Brain microvascular endothelial cell (primary cell): ENCODE results near the gene TAMALIN.

Experiments
- DNase-seq: peaks from one replicate; pipeline ENCODE4 v3.0.0-alpha.2; 2020
- H3K27ac ChIP-seq: fragments of 250-450 bp; sonication (Bioruptor Pico); 2 replicates; pipeline ENCODE4 v1.5.1; 2020; ENCODE audit warnings: mild to moderate bottlenecking, moderate library complexity
- H3K27me3 ChIP-seq: fragments of 250-450 bp; sonication (Bioruptor Pico); replicated peaks from 2 replicates; pipeline ENCODE4 v1.5.1; 2020; ENCODE audit warnings: mild to moderate bottlenecking
- H3K36me3 ChIP-seq: fragments of 250-450 bp; sonication (Bioruptor Pico); replicated peaks from 2 replicates; pipeline ENCODE4 v1.5.1; 2020; ENCODE audit warnings: mild to moderate bottlenecking
- H3K4me3 ChIP-seq: 2 replicates; pipeline ENCODE4 v1.5.1; 2011; ENCODE audit warnings: low read depth, mild to moderate bottlenecking, control low read depth, low read length, moderate library complexity
- in situ Hi-C: cut with HindIII; loops from 2 replicates; pipeline ENCODE4 v1.10.0; 2017; ENCODE audit warnings: low sequenced_read_pairs, low pct_ligation_motif_present
- TF ChIP-seq, protein P1 (sequence below): IDR thresholded peaks from 2 replicates; pipeline ENCODE4 v1.5.1; 2011; ENCODE audit warnings: low read depth, mild to moderate bottlenecking, moderate library complexity, low read length, control low read depth, inconsistent platforms; ENCODE audit errors: missing control alignments

TAMALIN gene

DNA sequence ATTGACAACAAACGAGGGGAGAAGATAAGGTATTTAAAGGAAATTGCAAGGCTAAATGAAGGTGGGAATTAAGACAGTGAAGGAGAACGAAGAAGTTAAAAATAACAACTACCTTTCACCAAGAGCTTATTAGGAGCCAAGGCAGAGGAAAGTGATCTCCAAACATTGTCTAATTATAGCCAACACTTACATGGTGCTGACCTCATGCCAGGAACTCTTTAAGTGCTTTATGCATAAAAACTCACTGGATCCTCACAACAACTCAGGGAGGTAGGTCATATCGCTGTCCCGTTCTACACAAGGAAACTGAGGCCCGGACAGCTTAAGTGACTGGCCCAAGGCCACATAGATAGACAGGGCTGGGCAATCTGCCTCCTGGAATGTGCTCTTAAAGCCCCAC, 19.5 kb downstream of the TAMALIN start:
- TF ChIP-seq, protein P1, sequence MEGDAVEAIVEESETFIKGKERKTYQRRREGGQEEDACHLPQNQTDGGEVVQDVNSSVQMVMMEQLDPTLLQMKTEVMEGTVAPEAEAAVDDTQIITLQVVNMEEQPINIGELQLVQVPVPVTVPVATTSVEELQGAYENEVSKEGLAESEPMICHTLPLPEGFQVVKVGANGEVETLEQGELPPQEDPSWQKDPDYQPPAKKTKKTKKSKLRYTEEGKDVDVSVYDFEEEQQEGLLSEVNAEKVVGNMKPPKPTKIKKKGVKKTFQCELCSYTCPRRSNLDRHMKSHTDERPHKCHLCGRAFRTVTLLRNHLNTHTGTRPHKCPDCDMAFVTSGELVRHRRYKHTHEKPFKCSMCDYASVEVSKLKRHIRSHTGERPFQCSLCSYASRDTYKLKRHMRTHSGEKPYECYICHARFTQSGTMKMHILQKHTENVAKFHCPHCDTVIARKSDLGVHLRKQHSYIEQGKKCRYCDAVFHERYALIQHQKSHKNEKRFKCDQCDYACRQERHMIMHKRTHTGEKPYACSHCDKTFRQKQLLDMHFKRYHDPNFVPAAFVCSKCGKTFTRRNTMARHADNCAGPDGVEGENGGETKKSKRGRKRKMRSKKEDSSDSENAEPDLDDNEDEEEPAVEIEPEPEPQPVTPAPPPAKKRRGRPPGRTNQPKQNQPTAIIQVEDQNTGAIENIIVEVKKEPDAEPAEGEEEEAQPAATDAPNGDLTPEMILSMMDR, result no peak
- H3K4me3 ChIP-seq, result no peak overlapping the region
- in situ Hi-C loops, result no loop called here
- no peak for DNase-seq
- H3K27ac ChIP-seq, result no peak overlapping the region
- no peaks in the 10 kb centered on the region for H3K36me3 ChIP-seq
- no peaks in the 10 kb centered on the region for H3K27me3 ChIP-seq

DNA sequence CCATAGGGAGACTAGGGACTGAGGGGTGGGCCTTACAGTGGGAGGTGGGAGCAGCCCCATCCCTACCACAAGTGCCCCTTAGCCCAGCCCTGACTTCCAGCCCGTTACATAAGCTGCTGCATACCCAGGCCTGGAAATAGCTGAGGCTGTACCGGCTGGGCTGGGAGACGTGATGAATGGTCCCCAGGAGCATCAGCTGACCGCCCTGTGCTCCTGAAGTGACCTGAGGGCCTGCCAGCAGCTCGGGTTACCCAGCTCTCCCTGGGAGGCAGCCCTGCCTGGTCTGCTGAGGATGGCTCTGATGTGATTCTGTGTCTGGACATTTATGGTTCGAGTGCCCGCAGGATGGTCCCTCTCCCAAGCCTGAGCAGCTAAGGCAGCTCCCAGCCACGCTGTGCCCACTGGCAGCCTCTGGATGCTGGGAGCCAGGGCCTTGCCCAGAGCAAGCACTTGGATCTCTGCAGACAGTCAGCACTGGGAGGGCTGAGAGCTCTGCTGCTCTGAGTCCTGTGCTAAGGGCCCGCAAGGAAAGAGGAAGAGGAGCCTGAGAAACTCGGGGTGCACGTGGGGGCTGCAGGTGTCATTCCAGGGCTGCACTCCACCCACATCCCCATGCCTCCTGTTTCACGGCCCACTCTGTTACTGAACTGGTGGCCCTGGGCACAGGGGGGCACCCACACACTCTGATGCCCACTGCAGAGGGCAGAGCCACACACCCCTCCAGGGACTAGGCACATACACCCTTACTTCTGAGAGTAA, 20.5 kb downstream of the TAMALIN start:
- Histone ChIP-seq H3K27ac (no peak overlapping the region), H3K36me3 (no peaks in the 10 kb centered on the region), H3K27me3 (no peaks in the 10 kb centered on the region), H3K4me3 (no peak overlapping the region)
- in situ Hi-C loops, result no loop called here
- TF ChIP-seq, protein P1, result no peak
- no peak for DNase-seq

- DNase-seq, result peak; percentile 78
- Histone ChIP-seq H3K27me3 (no peaks in the 10 kb centered on the region), H3K36me3 (no peaks in the 10 kb centered on the region), H3K27ac (no peak overlapping the region), H3K4me3 (no peak overlapping the region)
- TF ChIP-seq, protein P1, result no peak
- in situ Hi-C loops, result no loop called here
Measured at GRCh38 chr12:52029685-52030084, 22.9 kb downstream of the TAMALIN start.

DNA sequence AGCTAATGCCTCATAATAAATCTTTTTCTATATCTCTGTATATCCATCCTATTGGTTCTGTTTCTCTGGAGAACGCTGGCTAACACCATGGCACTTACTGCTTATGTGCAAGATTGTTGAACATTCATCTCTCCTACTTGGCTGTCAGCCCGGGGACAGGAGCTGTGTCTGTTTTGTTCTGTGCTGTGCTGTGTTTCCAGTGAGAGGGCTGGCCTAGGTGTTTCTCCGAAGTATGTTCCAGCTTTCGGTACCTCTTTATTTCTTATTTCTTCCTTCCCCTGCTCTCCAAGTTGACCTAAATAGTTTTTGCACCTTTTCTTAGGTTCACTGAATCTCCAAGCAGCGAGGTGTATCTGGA, 25.7 kb downstream of the TAMALIN start:
- Histone ChIP-seq H3K27me3 (no peaks in the 10 kb centered on the region), H3K4me3 (peak overlapping the region; percentile 41), H3K27ac (peak overlapping the region; percentile 57), H3K36me3 (no peaks in the 10 kb centered on the region)
- TF ChIP-seq, protein P1, result no peak
- DNase-seq, result peak; percentile 79
- in situ Hi-C loops, result no loop called here

- peak overlapping the region; percentile 46 for H3K4me3 ChIP-seq
- in situ Hi-C loops, result no loop called here
- H3K27ac ChIP-seq, result peak overlapping the region; percentile 79
- TF ChIP-seq, protein P1, result no peak
- H3K36me3 ChIP-seq, result no peaks in the 10 kb centered on the region
- H3K27me3 ChIP-seq, result no peaks in the 10 kb centered on the region
- peak; percentile 97 for DNase-seq
Measured at GRCh38 chr12:52032804-52033445, 26.2 kb downstream of the TAMALIN start.
